Gastrocnemius medialis (tissue), 4 donors: Measurements from ENCODE around the gene AKAIN1. TPM values are rescaled to one million over a fixed set of nuclear protein-coding genes. Genes with fewer than 3 reads are reported as not detected.

Experiments
- ATAC-seq, 2 donors: fragments of 150-250 bp; one replicate each; pipeline ENCODE4 v1.9.1; 2016
- DNase-seq, 2 donors: peaks; one replicate each; pipeline ENCODE4 v3.0.0-alpha.2; 2019
- H3K27ac ChIP-seq, 4 donors: fragments of 200-600 bp; sonication (generic); 1 replicate in 1 of 4; 2 replicates in 3 of 4; pipeline ENCODE4 v1.5.1; 2016 to 2018; ENCODE audit warnings: mild to moderate bottlenecking in 2 of 4, moderate library complexity in 1 of 4
- H3K27me3 ChIP-seq, 3 donors: fragments of 200-600 bp; sonication (generic) in 2 of 3; 1 replicate in 1 of 3; 2 replicates in 2 of 3; pipeline versions ENCODE4 v1.5.1 to v1.6.0; 2016 to 2019; ENCODE audit warnings: mild to moderate bottlenecking in 1 of 3, moderate library complexity in 1 of 3
- H3K36me3 ChIP-seq, 2 donors: fragments of 200-600 bp; sonication (generic) in 1 of 2; one replicate each; pipeline ENCODE4 v1.5.1; 2017 to 2018
- H3K4me1 ChIP-seq, 2 donors: fragments of 200-600 bp; sonication (generic) in 1 of 2; one replicate each; pipeline ENCODE4 v1.5.1; 2016 to 2017; ENCODE audit warnings: mild to moderate bottlenecking in 2 of 2
- H3K4me3 ChIP-seq, 4 donors: fragments of 200-600 bp; sonication (generic) in 3 of 4; 1 replicate in 1 of 4; 2 replicates in 3 of 4; pipeline ENCODE4 v1.5.1; 2016 to 2019; ENCODE audit warnings: mild to moderate bottlenecking in 2 of 4
- H3K9me3 ChIP-seq, 3 donors: fragments of 200-600 bp; sonication (generic) in 2 of 3; 1 replicate in 1 of 3; 2 replicates in 2 of 3; pipeline ENCODE4 v1.5.1; 2016 to 2019
- CTCF ChIP-seq, 5 experiments: fragments of 450-650 bp in 3 of 5; fragments of 200-600 bp in 2 of 5; sonication (generic) in 2 of 5; IDR thresholded peaks in 4 of 5; conservative IDR thresholded peaks in 1 of 5; 1 replicate in 4 of 5; 2 replicates in 1 of 5; pipeline ENCODE4 v1.5.1; 2016 to 2019; ENCODE audit warnings: antibody characterized with exemption in 5 of 5, mild to moderate bottlenecking in 3 of 5, moderate library complexity in 3 of 5
- POLR2A ChIP-seq, 2 donors: fragments of 450-650 bp; IDR thresholded peaks; one replicate each; pipeline ENCODE4 v1.6.1; 2017; ENCODE audit warnings: antibody characterized with exemption in 2 of 2, mild to moderate bottlenecking in 2 of 2, moderate library complexity in 2 of 2
- in situ Hi-C, 4 donors: fragments of 200-750 bp; cut with MboI; loops; one replicate each; pipeline versions ENCODE4 v1.15.0 to v1.8.0; 2017; ENCODE audit warnings: low sequenced_read_pairs in 4 of 4
- intact Hi-C: fragments of 100-400 bp; cut with DNase I; formaldehyde crosslinking; loops from one replicate; pipeline ENCODE4 v1.15.1; 2023; ENCODE audit warnings: low total_unique reads
- total RNA-seq, 4 donors: library from RNA; depleted of rRNA; stranded (reverse); fragments of >200 nt; gene quantifications; one replicate each; pipeline versions ENCODE4 v1.1.0 to v1.2.3, GENCODE V29; 2016

Gene AKAIN1
- total RNA-seq, 4 donors from 2014 or later, result not detected

- intact Hi-C loops (loop anchor here (1.0 kb wide), 1 partner anchor 58 kb away; no protein-coding TSS in a partner anchor), in situ Hi-C loops (loop anchor here in 3 of 4 donors (5.0 to 10.0 kb wide), 3 partner anchors 49 to 57 kb away; partner anchors contain the start of gene ZBTB14 (in 1 of the 3))
- peaks cover 39 to 46% of the 10 kb centered on the region in 2 donors for H3K4me1 ChIP-seq
Observed at GRCh38 chr18:5237723-5238370, 40.8 kb upstream of the AKAIN1 start.

GRCh38 chr18:5237083-5237722 lies 40.1 kb upstream of the AKAIN1 start:
- in situ Hi-C loops, result loop anchor here in 3 of 4 donors (5.0 to 10.0 kb wide), 3 partner anchors 50 to 58 kb away; partner anchors contain the start of gene ZBTB14 (in 1 of the 3)

More at GRCh38 chr18:5237723-5238370, 40.8 kb upstream of the AKAIN1 start:
- TF ChIP-seq CTCF (IDR thresholded peaks at IDR 0.05 in 4 of 5, conservative IDR thresholded peaks at IDR 0.05 in 1 of 5), result peak in 4 of 5 experiments; percentile 10 to 55 (median 36)
- peak; percentile 75 to 76 for TF ChIP-seq POLR2A (IDR thresholded peaks at IDR 0.05)
- Histone ChIP-seq H3K36me3 (peaks cover 0 to 23% of the 10 kb centered on the region in 2 donors), H3K4me3 (peak overlapping the region; percentile 76 to 89 (median 82)), H3K9me3 (no peaks in the 10 kb centered on the region), H3K27ac (peak overlapping the region; percentile 96 to 99 (median 98)), H3K27me3 (no peaks in the 10 kb centered on the region)
- ATAC-seq (peak; percentile 94 to 95), DNase-seq (peak; percentile 82 to 83)

GRCh38 chr18:5214583-5215351 lies 17.7 kb upstream of the AKAIN1 start:
- no peak for ATAC-seq
- H3K4me3 ChIP-seq, result no peak overlapping the region
- in situ Hi-C loops, result no loop called here
- no peaks in the 10 kb centered on the region for H3K36me3 ChIP-seq
- H3K27me3 ChIP-seq, result no peaks in the 10 kb centered on the region
- DNase-seq, result no peak
- TF ChIP-seq POLR2A (IDR thresholded peaks at IDR 0.05), result no peak
- TF ChIP-seq CTCF (IDR thresholded peaks at IDR 0.05 in 4 of 5, conservative IDR thresholded peaks at IDR 0.05 in 1 of 5), result no peak
- H3K27ac ChIP-seq, result no peak overlapping the region
- no peaks in the 10 kb centered on the region for H3K4me1 ChIP-seq
- H3K9me3 ChIP-seq, result no peaks in the 10 kb centered on the region
- intact Hi-C loops, result no loop called here

More at GRCh38 chr18:5237083-5237722, 40.1 kb upstream of the AKAIN1 start:
- DNase-seq, result peak in 1 of 2 donors; percentile 13
- Histone ChIP-seq H3K4me1 (peaks cover 39 to 45% of the 10 kb centered on the region in 2 donors), H3K36me3 (peaks cover 0 to 18% of the 10 kb centered on the region in 2 donors), H3K9me3 (no peaks in the 10 kb centered on the region), H3K4me3 (peak overlapping the region; percentile 76 to 89 (median 82)), H3K27ac (peak overlapping the region; percentile 96 to 99 (median 98)), H3K27me3 (no peaks in the 10 kb centered on the region)
- no peak for TF ChIP-seq POLR2A (IDR thresholded peaks at IDR 0.05)
- no peak for TF ChIP-seq CTCF (IDR thresholded peaks at IDR 0.05 in 4 of 5, conservative IDR thresholded peaks at IDR 0.05 in 1 of 5)
- ATAC-seq, result peak; percentile 76 to 79
- intact Hi-C loops, result no loop called here

- H3K9me3 ChIP-seq, result no peaks in the 10 kb centered on the region
- intact Hi-C loops, result no loop called here
- H3K36me3 ChIP-seq, result no peaks in the 10 kb centered on the region
- H3K4me1 ChIP-seq, result no peaks in the 10 kb centered on the region
- no peak for ATAC-seq
- H3K27me3 ChIP-seq, result no peaks in the 10 kb centered on the region
- in situ Hi-C loops, result no loop called here
- H3K27ac ChIP-seq, result no peak overlapping the region
- no peak overlapping the region for H3K4me3 ChIP-seq
- TF ChIP-seq POLR2A (IDR thresholded peaks at IDR 0.05), result no peak
- DNase-seq, result no peak
Observed at GRCh38 chr18:5207471-5208150, 10.6 kb upstream of the AKAIN1 start.
